Measurements from ENCODE around the gene BABAM2.

Gene BABAM2

DNA sequence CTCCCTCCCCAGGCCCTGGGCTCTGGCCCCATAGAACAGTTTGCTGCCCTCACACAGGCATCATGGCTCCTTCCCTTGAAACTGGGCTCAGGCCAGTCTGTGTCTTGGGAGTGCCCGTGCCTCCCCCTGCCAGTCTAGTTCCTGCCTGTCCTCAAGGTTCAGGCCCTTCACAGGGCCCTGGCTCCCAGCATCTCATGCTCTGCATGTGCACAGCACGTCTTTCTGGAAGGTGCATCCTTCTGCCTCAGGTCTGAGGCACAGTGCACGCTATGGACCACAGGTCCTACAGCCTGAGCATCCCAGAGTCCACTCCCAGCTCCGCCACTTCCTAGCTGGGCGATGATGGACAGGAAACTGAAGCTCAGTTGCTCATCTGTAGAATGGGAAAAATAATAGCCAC, 466.5 kb downstream of the BABAM2 start:
- Histone ChIP-seq H3K4me3 (ENCODE audit: low read depth in 1 of 2, low read length in 2 of 2) (no peak overlapping the region), H3K4me2 (ENCODE audit: insufficient read depth, low read length) (no peak overlapping the region), H3K36me3 (ENCODE audit: insufficient read depth, low read length) (no peaks in the 10 kb centered on the region), H4K20me1 (ENCODE audit: insufficient read depth, low read length) (peaks cover 16% of the 10 kb centered on the region; the same call in 1 of the 2 replicates), H3K4me1 (ENCODE audit: insufficient read depth, low read length) (peaks cover 21% of the 10 kb centered on the region), H3K9ac (ENCODE audit: low read depth, low read length) (no peak overlapping the region), H3K79me2 (ENCODE audit: insufficient read depth, low read length) (no peaks in the 10 kb centered on the region), H3K27ac (ENCODE audit: low read length) (no peak overlapping the region), H3K27me3 (ENCODE audit: insufficient read depth, low read length, poor library complexity) (no peaks in the 10 kb centered on the region), H3K9me3 (ENCODE audit: insufficient read depth, low read length, severe bottlenecking) (no peaks in the 10 kb centered on the region), H2AFZ (ENCODE audit: low read depth, low read length) (no peak overlapping the region)
- ATAC-seq (ENCODE audit: insufficient read depth, low read depth) (no peak), DNase-seq (no peak)
- no peak for TF ChIP-seq EZH2 (IDR thresholded peaks at IDR 0.05; ENCODE audit: borderline replicate concordance, low read depth, low read length, severe bottlenecking)
- no peak for TF ChIP-seq CTCF (IDR thresholded peaks at IDR 0.05; ENCODE audit: borderline replicate concordance, extremely low read depth, low read length, poor library complexity, severe bottlenecking)

- Histone ChIP-seq H3K4me1 (ENCODE audit: insufficient read depth, low read length) (peaks cover 21% of the 10 kb centered on the region), H3K27ac (ENCODE audit: low read length) (no peak overlapping the region), H3K9ac (ENCODE audit: low read depth, low read length) (no peak overlapping the region), H2AFZ (ENCODE audit: low read depth, low read length) (no peak overlapping the region), H3K4me3 (ENCODE audit: low read depth in 1 of 2, low read length in 2 of 2) (no peak overlapping the region), H3K79me2 (ENCODE audit: insufficient read depth, low read length) (no peaks in the 10 kb centered on the region), H3K9me3 (ENCODE audit: insufficient read depth, low read length, severe bottlenecking) (no peaks in the 10 kb centered on the region), H3K36me3 (ENCODE audit: insufficient read depth, low read length) (no peaks in the 10 kb centered on the region), H4K20me1 (ENCODE audit: insufficient read depth, low read length) (peaks cover 16% of the 10 kb centered on the region; the same call in 1 of the 2 replicates), H3K4me2 (ENCODE audit: insufficient read depth, low read length) (no peak overlapping the region), H3K27me3 (ENCODE audit: insufficient read depth, low read length, poor library complexity) (no peaks in the 10 kb centered on the region)
- DNase-seq (no peak), ATAC-seq (ENCODE audit: insufficient read depth, low read depth) (no peak)
- TF ChIP-seq EZH2 (IDR thresholded peaks at IDR 0.05; ENCODE audit: borderline replicate concordance, low read depth, low read length, severe bottlenecking) = no peak
- no peak for TF ChIP-seq CTCF (IDR thresholded peaks at IDR 0.05; ENCODE audit: borderline replicate concordance, extremely low read depth, low read length, poor library complexity, severe bottlenecking)
Measured at GRCh38 chr2:28357948-28358667, 467.6 kb downstream of the BABAM2 start.

GRCh38 chr2:28358668-28359201, 468.2 kb downstream of the BABAM2 start:
- no peaks in the 10 kb centered on the region for H3K36me3 ChIP-seq (ENCODE audit: insufficient read depth, low read length)
- peak overlapping the region; percentile 63 for H3K4me2 ChIP-seq (ENCODE audit: insufficient read depth, low read length)
- ATAC-seq (ENCODE audit: insufficient read depth, low read depth) = no peak
- peaks cover 16% of the 10 kb centered on the region; the same call in 1 of the 2 replicates for H4K20me1 ChIP-seq (ENCODE audit: insufficient read depth, low read length)
- peaks cover 21% of the 10 kb centered on the region for H3K4me1 ChIP-seq (ENCODE audit: insufficient read depth, low read length)
- peak overlapping the region in 1 of 2 experiments; percentile 43; a peak in 2 of 4 replicates for H3K4me3 ChIP-seq (ENCODE audit: low read depth in 1 of 2, low read length in 2 of 2)
- no peaks in the 10 kb centered on the region for H3K27me3 ChIP-seq (ENCODE audit: insufficient read depth, low read length, poor library complexity)
- TF ChIP-seq CTCF (IDR thresholded peaks at IDR 0.05; ENCODE audit: borderline replicate concordance, extremely low read depth, low read length, poor library complexity, severe bottlenecking) (no peak), EZH2 (IDR thresholded peaks at IDR 0.05; ENCODE audit: borderline replicate concordance, low read depth, low read length, severe bottlenecking) (no peak)
- no peak overlapping the region for H2AFZ ChIP-seq (ENCODE audit: low read depth, low read length)
- no peak for DNase-seq
- no peaks in the 10 kb centered on the region for H3K79me2 ChIP-seq (ENCODE audit: insufficient read depth, low read length)
- H3K9me3 ChIP-seq (ENCODE audit: insufficient read depth, low read length, severe bottlenecking) = no peaks in the 10 kb centered on the region
- no peak overlapping the region for H3K9ac ChIP-seq (ENCODE audit: low read depth, low read length)
- peak overlapping the region; percentile 39; the same call in 1 of the 2 replicates for H3K27ac ChIP-seq (ENCODE audit: low read length)

Data from DND-41 (cell line).